GM18502 (cell line): ENCODE results near the gene MAMDC4.
"Not testable (repeated sequence)": the region's sequence is repeated elsewhere in the genome, so short reads cannot be mapped to it uniquely, and the experiment has no call there.

ENCODE experiments used
- ATAC-seq: cut with Tn5 transposase; IDR thresholded peaks from one replicate; pipeline ENCODE4 v1.9.1; 2021; ENCODE audit warnings: mild to moderate bottlenecking; ENCODE audit not compliant: unreplicated experiment, poor library complexity

The MAMDC4 gene

DNA sequence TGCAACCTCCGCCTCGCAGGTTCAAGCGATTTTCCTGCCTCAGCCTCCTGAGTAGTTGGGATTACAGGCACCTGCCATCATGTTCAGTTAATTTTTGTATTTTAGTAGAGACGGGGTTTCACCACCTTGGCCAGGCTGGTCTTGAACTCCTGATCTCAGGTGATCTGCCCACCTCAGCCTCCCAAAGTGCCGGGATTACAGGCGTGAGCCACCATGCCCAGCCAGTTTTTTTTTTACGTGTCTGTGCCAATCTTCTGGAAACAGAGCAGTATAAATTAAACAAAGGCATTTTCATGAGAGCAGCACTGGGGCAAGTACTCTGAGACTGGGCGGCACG is 30.8 kb downstream of the MAMDC4 start:
- ATAC-seq, result not testable (repeated sequence)

DNA sequence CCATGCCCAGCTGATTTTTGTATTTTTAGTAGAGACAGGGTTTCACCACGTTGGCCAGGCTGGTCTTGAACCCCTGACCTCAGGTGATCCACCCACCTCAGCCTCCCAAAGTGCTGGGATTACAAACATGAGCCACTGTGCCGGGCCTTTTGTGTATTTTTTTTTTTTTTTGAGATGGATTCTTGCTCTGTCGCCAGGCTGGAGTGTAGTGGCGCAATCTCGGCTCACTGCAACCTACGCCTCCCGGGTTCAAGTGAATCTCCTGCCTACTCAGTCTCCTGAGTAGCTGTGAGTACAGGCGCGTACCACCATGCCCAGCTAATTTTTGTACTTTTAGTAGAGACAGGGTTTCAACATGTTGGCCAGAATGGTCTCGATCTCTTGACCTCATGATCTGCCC is 31.5 kb downstream of the MAMDC4 start:
- not testable (repeated sequence) for ATAC-seq

DNA sequence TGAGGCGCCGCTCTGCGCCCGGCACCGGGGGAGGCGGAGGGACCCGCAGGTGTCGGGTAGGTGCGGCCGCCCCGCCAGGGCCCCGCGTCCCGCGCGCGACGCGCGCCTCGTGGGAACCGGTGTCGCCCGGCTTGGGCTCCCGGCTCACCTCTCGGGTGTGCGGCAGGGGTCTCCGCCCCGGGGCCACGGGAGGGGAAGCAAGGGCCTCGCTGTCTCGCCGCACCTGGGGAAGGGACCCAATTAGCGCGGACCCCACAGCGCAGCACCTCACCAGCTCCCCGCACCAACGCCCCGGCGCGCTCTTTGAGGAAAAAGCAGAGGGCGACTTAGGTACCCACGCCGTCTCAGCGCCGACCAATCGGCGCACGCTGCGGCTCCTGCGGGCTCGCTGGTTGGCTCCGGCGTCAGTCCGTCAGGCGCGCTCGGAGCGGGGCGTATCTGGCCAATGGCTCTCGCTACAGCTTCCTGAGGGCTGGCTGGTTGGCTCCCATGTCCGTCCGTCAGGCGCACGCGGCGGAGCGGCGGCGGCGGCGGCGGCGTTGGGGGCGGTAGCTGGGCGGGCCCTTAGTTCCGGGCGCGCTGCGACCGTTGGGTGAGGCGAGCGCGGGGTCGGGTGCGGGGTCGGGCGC is 33.9 kb downstream of the MAMDC4 start, which contains the start of gene TRAF2:
Gene TRAF2 (plus strand): TSS at position 567 of the 629 bp plus-strand sequence. CDS start 12,225 bp downstream, outside the sequence.
- ATAC-seq, result peak; percentile 83

GRCh38 chr9:136886610-136887597 is 34.8 kb downstream of the MAMDC4 start:
- ATAC-seq, result peak; percentile 22

GRCh38 chr9:136888454-136888853 is 36.3 kb downstream of the MAMDC4 start:
- ATAC-seq, result no peak

DNA sequence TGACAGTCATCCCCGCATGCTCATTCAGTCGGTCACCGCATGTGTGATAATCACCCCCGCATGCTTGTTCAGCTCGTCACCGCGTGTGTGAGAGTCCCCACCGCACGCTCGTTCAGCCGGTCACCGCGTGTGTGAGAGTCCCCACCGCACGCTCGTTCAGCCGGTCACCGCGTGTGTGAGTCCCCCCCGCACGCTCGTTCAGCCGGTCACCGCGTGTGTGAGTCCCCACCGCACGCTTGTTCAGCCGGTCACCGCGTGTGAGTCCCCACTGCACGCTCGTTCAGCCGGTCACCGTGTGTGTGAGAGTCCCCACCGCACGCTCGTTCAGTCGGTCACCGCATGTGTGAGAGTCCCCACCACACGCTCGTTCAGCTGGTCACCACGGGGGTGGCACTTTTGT is 37.7 kb downstream of the MAMDC4 start:
- no peak for ATAC-seq

- ATAC-seq, result no peak
Observed at GRCh38 chr9:136890661-136891060, 38.5 kb downstream of the MAMDC4 start.

DNA sequence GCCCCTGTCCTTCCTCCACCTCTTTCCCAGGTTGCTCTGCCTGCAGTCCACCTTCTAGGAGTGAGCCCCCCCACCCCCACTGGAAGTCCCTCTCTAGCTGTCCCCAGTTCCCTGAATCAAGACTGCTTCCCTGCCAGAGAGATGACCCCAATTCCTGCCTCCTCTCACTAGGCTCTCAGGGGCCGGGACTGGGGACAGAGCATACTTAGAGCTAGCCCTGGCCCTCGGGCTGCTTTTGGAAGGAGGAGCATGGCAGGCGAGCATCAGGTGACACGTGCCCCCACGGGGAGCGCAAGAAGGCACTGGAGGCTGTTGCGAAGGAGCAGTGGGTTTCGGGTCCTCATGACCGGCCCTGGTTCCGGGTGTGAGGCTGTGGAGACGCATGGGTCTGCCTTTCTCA is 43.9 kb downstream of the MAMDC4 start:
- no peak for ATAC-seq

GRCh38 chr9:136898483-136899100 is 46.4 kb downstream of the MAMDC4 start:
- no peak for ATAC-seq

- no peak for ATAC-seq
Observed at GRCh38 chr9:136899196-136899595, 47.0 kb downstream of the MAMDC4 start.

- no peak for ATAC-seq
Observed at GRCh38 chr9:136900556-136900955, 48.4 kb downstream of the MAMDC4 start.

DNA sequence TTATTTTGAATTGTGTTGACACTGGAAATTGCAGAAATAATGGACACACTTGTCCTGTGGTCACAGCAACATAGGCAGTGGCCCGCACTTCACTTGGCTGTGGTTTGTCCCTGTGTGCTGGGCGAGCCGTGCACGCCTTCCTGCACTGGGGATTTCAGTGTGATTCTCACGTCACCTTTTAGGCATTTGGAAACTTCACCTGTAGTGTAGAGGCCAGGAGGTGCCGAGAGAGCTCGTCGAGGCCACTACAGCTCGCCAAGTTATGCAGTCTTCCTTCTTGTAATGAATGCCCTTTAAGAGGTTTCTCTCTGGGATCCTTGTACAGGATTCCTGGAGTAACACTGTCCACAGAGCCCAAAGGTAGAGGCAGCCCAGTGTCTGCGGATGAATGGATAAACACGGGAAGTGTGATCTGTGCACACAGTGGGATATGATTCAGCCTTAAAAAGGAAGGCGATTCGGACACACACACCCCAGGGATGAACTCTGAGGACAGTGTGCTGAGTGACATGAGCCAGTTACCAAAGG is 48.9 kb downstream of the MAMDC4 start:
- ATAC-seq, result no peak

DNA sequence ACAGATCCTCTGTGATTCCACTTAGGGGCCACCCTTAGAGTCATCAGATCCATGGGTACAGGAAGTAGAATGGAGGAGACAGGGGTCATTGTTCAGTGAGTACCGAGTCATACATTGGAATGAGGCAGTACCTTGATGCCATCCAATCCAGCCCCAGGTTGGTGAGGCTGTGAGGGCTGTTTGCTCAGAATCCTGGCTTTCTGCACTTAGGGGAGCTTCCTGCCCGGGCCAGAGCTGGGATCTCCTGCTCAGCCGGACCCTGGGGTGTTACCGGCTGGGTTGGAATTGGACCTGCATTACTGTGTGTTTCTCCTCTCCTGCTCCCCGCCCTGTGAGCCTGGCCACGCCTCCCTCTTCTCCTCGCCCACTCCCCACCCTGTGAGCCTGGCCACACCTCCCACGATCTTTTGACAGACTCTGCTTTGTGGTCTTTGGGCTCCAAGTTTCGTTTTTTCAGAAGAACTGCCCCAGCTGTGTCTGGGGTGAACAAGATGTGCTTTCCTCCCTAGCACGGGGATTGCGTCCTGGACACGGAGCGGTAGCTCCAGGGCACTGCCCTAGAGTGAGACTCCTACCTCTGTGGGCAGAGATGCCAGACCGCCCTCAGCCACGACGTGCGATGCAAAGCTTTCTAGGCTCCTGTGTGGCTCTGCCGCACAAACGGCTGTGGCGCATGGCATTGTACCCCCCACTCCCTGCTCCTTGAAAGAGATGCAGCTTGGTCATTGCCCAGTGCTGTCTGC is 49.5 kb downstream of the MAMDC4 start:
- peak; percentile 56 for ATAC-seq

DNA sequence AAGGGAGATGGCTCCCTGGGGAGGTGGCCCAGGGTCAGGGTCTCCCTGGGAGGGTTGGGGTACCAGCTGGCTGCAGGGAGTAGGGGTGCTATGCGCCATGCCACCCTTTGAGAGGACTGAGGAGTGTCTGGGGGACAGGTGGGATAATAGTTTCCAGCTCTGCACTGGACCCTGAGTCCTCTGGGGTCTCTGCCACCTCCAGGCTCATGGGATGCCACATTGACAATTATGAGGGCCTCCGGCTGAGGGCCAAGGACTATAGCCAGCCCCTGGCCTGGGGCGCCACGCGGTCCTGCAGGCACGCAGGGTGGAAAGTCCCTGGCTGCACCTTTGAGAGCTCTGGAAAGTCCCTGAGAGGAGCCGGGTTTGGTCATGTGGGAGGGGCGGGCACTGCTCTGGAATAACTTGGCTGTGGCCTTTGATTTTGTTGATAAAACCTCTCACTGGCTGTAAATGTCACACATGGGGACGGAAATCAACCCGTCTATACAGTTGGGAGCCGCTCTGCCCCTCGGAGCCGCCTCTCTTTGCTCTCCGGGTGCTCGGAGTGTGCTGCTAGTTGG is 50.2 kb downstream of the MAMDC4 start:
- peak; percentile 53 for ATAC-seq

GRCh38 chr9:136903041-136903554 is 51.0 kb downstream of the MAMDC4 start:
- no peak for ATAC-seq

DNA sequence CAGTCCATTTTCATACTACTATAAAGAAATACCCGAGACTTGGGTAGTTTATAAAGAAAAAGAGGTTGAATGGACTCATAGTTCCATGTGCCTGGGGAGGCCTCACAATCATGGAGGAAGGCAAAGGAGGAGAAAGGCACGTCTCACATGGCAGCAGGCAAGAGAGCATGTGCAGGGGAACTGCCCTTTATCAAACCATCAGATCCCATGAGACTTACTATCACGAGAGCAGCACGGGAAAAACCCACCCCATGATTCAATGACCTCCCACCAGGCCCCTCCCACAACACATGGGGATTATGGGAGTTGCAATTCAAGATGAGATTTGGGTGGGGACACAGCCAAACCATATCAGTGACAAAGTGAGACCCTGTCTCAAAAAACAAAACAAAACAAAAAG is 54.1 kb downstream of the MAMDC4 start:
- ATAC-seq, result no peak

- no peak for ATAC-seq
Observed at GRCh38 chr9:136907011-136907914, 55.1 kb downstream of the MAMDC4 start.
